ENCODE measurements around the gene OBSL1.

DNA sequence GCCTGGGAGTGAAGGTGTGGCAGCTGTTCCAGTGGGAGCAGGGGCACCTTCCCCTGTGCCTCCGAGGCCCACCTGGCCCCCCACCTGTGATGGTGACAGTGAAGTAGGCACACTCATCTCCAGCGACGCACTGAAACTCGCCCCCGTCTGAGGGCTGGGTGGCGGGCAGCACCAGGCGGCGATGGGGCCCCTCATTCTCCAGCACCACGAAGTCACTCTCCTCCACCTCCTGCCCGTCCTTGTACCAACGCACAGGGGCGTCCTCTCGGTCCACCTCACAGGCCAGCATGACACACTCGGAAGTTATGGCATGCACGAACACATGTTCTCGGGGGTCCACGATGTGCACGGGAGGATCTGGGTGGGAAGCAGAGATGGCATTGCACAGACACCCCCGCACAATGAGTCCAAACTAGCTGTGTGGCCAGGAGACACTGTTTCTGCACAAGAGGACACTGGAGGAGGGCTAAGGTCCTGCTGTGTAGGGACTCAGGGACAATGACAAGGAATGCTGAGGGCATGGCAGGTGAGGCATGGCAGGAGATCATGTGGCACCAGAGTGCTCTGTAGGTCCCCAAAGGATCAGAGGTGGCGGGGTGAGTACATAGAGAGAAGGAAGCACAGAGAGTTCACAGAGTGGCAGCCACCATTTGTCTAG lies 7.9 kb downstream of the OBSL1 start:
- TF ChIP-seq SPI1 (IDR thresholded peaks at IDR 0.05; ENCODE audit: low read depth, low read length) (no peak), TAF1 (IDR thresholded peaks at IDR 0.05; ENCODE audit: low read depth, low read length) (no peak), POLR2A (IDR thresholded peaks at IDR 0.05; ENCODE audit: low read depth, low read length) (no peak)

Data from GM12891 (cell line).